HG02885 (cell line): ENCODE measurements around the gene PRKCZ.

Source experiments
- ATAC-seq: cut with Tn5 transposase; IDR thresholded peaks from one replicate; pipeline ENCODE4 v1.9.1; 2021; ENCODE audit warnings: mild to moderate bottlenecking; ENCODE audit not compliant: unreplicated experiment, poor library complexity

The PRKCZ gene

DNA sequence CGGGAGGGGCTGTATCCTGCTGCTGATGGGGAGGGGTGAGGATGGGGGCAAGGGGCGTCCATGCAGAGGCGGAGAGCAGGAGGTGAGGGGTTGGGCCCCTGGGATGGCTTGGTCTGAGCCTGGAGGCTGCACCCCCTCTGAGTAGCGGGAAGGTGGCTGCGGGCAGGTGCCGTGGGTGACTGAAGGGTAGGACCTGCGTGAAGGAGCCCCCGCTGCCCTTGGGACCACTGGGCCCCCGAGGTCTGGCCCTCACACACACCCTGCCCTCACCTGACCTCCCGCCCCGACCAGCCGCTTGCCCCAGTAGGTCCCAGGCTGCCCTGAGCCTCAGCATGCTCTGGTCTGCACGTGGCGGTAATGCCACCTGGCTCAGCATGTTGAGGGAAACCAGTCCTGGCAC, 165.1 kb downstream of the PRKCZ start:
- no peak for ATAC-seq

DNA sequence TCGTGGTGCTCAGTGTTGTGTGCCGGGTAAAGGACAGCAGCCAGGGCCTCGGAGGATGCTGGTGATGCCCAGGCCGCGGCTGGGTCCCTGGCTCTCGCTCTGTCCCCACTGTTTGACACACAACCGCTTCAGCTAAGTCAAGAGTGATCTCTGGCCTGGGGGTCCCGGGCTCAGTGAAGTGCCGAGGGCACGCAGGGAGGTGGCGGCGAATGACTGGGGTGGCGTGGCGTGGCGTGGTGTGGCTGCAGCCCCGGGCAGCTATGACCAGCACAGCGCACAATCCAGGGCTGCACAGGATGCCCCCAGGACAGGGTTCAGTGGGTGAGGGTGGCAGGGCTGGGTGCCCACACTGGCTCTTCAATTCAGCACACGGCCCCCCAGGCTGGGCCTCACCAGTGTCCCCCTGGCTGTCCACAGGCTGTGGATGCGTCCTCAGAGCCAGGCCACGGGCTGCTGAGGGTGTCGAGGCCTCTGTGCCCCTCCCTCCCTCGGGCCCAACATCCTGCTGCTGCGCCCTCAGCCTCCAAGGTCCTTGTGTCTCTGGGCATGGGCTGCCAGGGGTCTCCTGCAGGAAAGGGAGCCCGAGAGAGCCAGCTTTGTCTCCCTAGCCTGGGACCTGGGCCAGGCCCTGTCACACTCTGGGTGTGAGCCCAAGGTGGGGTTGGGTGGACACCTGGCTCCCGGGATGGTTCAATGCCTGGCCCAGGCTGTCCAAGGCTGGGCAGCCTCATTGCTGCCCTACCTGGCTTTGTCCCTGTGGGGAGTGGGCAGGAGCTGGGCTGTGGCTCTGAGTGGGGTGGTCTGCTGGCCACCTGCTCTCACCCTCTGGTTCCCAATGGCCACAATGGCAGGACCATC, 165.9 kb downstream of the PRKCZ start:
- ATAC-seq, result no peak

DNA sequence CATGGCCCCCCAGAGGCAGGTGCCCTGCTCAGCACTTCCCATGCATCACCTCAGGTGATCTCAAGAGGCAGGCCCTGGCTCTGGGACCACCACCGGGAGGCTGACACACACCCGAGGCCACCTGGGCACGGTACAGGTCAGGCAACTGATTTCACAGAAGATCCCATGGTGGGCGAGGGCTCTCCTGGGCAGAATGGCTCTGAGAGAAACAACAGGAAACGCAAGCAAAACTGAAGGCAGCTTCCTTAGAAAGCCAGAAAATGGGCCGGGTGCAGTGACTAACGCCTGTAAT, 166.5 kb downstream of the PRKCZ start:
- ATAC-seq, result no peak

DNA sequence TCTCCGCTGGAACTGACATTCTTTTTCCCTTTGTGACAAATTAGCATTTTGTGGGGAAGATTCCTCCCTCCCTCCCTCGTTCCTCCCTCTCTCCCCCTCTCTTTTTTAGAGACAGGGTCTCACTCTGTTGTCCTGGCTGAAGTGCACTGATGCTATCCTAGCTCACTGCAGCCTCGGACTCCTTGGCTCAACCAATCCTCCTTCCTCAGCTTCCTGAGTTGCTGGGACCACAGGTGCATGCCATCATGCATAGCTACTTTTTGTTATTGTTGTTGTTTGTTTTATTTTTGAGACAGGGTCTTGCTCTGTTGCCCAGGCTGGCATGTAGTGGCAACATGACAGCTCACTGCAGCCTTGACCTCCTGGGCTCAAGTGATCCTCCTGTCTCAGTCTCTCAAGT, 171.1 kb downstream of the PRKCZ start:
- ATAC-seq, result no peak

DNA sequence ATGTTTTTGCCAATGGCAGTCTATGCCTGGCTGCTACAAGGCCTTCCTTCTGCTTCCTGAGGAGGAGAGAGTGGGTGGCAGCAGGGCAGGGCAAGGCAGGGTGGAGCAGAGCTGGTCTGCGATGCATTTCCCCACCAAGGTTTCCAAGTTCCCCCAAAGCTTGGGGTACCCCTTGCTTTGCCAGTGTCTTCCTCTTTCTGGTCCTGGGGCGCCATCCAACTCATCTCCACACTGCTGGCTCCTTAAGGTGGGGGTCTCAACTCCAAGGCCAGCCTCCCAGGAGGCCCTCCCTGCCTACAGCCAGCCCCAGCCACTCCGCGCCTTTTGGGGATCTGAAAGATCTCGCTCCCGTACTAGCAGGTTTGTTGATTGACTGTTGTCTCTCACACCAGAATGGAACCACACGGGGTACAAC, 174.0 kb downstream of the PRKCZ start:
- ATAC-seq, result no peak

DNA sequence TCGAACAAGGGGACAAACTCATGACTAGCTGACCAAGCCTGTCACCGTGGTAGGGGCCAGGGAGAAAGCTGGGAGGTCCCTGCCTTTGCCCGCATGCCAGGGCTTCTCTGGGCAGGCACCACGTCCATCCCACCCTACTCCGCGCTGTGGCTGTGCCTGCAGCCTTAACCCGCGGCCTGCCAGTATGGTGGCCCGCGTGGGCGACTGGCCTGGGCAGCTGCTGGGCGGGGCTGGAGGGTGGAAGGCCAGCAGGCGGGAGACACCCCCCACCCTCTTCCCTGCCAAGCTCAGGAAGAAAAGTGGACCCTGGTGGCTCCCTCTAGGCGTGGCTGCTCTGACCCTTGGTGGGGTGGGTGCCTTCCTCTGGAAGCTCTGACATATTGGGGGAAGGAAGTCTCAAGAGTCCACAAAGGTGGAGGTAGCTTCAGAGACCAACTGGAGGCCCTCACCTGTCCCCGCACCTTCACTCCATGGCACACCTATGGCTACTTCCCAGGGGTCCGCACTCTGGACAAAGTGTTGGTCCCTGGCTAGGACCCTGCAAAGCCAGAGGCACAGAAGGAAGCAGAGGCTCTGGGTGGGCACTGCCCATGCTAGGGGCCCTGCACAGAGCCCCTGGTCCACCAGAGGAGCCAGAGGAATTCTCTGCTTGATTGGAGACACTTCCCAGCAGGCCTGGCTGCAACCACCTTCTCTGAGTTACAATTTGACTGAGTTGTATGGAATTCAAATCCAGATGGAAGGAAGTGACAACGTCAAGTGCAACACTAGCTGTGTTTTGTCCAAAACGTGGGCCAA, 174.6 kb downstream of the PRKCZ start:
- ATAC-seq, result no peak

DNA sequence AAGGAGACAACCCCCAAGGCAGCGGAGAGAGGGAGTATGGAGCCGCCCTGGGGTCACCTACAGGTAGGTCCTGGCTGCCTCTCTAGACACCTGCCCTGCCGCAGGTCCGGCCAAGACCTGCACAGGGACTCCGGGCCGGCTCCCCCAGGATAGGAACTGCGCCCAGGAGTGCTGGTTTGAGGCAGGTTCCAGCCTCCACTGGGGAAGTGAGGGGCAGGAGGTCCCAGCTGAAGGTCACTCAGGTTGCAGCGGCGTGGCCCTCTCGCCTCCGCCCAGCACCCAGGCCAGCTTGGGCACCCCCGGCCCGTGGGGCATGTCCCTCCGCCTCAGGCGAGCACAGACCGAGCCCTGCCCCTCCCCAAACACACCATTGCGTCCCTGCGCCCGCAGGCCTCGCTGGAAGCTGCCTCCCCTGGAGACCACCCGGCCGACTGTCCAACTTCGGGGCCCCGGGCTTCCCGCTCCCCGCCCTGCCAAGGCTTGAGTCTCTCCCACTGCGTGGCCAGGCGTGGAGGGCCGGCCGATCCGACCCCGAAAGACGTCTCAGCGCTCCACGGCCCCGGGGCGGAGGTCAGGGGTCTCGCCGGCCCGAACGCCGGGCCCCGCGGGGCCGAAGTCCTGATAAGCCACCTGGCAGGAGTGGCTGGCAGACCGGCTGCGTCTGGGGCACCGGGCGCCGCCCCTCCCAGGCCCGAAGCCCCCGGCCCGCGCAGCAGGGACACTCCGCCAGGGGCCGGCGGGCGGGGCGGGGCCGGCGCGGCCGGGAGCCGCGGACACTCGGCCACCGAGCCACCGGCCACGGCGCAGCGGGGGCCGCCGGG, 176.5 kb downstream of the PRKCZ start:
- ATAC-seq, result no peak

DNA sequence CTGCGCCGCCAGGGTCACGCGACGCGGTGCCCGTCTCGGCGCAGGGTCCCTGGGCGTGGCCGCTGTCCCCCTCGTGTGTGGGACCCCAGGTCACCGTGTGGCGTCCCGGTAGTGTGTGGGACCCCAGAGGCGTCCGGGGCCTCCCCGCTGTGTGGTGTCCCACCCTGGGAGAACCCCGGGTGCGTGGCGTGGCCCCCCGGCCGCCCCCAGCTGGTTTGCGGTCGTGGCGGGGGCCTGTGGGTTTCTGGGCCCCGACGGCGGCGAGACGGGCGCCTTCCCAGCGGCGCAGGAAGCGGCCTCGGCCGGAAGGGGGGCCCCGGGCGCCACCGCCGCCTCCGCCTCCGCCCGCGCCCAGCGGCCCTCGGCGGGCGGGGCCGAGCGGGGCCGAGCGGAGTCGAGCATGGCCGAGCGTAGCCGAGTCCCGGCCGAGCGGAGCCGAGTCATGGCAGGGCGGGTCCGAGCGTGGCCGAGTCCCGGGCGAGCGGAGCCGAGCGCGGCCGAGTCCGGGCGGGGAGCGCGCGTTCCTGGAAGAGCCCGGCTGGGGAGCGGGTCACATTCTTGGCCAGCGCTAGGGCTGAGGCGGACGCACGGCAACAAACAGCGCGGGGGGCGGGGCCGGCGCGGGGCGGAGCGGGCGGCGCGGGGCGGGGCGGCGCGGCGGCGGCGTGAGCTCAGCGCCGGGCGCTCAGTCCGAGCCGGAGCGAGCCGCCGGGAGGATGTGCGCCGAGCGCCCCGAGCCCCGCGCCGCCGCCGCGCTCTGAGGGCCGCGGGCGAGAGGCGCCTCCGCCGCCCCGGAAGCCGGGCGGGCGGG, 177.3 kb downstream of the PRKCZ start:
- ATAC-seq, result peak; percentile 87

DNA sequence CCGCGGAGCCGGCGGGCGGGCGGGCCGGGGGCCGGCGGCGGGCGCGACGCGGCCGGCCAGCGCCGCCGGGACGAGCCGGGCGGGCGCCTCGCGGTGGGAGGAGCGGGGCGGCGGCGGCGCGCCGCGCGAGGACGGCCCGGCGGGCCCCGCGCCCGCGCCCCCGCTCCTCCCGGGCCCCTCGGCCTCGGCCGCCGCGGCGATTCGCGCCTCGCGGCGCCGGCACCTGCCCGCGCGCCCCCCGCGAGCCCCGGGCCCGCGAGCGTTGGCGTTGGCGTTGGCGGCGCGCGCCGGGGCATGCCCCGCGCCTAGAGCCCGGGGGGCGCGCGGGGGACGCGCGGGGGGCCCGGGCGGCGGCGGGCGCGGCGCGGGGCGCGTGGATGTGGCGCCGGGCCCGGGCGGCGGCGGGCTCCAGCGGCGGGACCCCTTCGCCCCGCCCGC, 178.0 kb downstream of the PRKCZ start, which contains the start of gene SKI:
TSS of gene SKI (plus strand) at position 163 of the 438 bp plus-strand sequence. CDS start 448 bp downstream, outside the sequence.
- ATAC-seq, result no peak

DNA sequence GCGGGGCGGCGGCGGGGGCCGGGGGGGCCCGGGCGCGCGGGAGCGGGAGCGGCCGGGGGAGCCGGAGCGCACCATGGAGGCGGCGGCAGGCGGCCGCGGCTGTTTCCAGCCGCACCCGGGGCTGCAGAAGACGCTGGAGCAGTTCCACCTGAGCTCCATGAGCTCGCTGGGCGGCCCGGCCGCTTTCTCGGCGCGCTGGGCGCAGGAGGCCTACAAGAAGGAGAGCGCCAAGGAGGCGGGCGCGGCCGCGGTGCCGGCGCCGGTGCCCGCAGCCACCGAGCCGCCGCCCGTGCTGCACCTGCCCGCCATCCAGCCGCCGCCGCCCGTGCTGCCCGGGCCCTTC, 178.5 kb downstream of the PRKCZ start:
- ATAC-seq, result no peak

DNA sequence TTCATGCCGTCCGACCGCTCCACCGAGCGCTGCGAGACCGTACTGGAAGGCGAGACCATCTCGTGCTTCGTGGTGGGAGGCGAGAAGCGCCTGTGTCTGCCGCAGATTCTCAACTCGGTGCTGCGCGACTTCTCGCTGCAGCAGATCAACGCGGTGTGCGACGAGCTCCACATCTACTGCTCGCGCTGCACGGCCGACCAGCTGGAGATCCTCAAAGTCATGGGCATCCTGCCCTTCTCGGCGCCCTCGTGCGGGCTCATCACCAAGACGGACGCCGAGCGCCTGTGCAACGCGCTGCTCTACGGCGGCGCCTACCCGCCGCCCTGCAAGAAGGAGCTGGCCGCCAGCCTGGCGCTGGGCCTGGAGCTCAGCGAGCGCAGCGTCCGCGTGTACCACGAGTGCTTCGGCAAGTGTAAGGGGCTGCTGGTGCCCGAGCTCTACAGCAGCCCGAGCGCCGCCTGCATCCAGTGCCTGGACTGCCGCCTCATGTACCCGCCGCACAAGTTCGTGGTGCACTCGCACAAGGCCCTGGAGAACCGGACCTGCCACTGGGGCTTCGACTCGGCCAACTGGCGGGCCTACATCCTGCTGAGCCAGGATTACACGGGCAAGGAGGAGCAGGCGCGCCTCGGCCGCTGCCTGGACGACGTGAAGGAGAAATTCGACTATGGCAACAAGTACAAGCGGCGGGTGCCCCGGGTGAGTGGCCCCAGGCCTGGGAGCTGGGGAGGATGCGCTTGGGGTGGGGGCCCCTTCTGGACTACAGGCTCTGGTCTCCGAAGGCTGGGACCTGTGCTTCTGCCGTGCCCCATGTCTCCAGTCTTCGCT, 179.0 kb downstream of the PRKCZ start:
- no peak for ATAC-seq

DNA sequence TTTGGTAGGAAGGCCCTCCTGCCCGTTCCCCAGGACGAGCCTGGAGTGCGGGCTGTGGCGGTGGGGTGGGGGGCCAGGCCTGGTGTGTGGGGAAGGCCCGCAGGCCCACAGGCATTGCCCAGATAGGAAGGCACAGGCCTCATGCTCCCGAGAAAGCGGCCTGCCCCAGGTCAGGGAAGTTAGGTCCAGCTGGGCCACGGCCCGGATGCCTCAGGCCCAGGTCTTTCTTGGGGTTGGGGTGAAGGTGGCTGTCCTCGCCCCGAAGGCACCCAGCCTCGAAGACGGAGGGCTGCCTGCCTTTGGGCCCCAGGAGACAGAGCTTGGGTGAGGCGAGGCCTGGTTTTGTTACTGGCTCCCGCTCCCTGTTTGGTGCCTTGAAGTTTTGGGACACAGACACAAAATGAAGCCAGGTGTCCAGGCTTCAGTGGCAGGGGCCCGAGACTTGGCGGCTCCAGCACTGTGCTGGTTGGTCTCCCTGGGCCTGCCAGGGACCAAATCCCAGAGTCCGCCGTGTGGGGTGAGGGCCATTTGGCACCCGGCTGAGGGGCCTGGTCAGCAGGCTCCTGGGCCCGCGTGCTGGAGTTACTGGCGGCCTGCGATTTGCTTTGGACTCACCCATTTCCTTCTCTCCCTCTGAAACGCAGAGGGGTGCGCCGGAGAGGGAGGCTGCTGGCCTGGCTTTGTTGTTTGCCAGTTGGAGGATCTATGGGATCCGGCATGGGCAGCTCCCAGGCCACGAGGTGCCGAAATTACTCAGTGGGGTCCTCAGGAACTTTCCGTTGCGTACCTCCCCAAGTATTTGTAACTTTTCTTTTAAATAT, 179.9 kb downstream of the PRKCZ start:
- ATAC-seq, result no peak

DNA sequence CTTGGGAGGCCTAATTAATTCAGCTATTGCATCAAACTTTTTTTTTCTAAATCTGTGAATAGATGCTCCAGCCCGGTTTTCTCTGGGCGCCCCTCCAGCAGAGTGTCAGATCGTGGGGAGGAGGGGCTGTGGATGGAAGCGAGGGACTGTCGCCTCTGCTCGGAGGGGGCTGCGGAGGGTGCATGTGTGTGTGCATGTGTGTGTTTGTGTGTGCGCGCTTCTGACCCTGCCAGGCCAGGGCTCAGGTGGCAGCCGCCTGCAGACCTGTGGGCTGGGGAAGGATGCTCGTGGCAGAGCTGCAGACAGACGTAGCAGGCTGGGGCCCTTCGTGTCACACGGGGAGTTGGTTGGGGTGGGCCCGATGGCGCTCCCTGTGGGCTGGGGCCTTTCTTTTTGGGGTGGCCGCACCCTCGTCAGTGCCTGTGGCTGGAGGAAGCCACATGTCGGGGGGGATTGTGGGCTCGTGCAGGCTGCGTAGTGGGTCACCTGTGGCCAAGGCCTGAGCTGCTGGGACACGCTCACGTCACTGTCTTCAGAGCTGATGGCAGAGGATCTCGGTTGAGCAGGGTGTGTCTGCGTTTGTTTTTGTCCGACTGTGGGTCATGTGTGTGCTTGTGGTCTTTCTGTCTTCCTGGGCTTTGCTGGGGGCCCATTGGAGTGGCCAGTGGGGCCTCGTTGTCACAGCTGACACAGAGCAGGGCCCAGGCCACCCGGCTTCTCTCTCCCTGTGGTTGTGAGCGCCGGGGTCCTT, 180.7 kb downstream of the PRKCZ start:
- no peak for ATAC-seq

DNA sequence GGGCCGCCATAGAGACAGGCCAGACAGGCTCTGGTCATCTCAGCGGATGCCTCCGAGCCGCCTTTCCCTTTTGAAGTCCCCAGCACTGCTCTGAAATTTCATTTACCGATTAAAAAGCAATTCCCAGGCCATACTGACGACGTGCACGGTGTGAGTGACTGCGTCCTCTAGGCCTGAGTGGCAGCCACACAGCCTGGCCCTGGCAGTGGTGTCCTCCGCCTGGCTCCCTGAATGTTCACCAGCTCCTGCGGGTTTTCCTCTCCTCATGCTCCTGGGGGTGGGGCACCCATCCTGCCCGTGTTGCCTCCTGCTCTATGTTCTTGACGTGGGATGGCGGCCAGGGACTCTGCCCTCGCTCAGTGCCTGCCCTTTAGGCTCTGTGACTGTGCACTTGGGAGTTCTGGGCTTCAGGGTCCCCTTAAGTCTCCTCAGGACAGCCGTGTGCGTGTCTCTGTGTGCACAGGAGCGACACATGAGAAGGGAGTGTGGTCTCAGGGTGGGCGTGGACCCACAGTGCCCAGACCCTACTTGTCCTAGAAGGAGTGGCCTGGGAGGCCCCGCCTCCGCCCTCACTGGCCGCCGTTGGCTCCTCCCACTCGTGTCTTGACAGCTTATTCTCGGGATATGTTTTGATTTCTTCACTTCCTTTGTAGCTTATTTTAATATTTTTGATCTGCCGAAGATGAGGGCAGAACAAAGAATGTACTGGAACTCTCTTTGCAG, 181.5 kb downstream of the PRKCZ start:
- no peak for ATAC-seq

DNA sequence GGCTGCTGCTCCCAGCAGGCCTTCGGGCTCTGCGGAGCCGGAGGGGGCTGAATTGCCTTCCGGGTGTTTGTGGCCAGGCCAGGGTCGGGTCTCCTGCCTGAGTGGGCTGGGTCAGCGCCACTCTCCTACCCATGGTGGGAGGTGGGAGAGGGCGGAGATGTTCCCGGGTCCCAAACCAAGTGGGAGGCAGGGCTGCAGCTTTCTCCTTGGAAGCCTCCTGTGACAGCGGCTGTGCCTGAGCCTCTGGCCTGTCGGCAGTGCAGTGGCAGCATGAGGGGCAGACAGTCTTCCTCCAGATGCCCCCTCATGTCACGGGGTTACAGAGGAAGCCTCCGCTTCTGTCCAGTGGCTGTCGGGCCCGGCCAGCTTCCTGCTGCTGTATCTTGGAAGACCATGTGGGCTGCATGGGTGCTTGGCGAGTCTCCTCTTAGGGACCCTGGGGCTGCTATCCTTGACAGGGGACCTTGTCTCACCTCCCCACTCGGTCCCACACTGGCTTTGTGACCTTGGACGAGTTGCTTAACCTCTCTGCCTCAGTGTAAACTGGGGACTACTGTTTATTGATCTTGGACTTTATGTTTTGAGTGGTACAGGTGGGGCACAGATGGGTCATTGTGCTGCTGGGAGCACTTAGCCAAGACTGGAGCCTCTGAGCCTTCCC, 182.2 kb downstream of the PRKCZ start:
- ATAC-seq, result no peak

DNA sequence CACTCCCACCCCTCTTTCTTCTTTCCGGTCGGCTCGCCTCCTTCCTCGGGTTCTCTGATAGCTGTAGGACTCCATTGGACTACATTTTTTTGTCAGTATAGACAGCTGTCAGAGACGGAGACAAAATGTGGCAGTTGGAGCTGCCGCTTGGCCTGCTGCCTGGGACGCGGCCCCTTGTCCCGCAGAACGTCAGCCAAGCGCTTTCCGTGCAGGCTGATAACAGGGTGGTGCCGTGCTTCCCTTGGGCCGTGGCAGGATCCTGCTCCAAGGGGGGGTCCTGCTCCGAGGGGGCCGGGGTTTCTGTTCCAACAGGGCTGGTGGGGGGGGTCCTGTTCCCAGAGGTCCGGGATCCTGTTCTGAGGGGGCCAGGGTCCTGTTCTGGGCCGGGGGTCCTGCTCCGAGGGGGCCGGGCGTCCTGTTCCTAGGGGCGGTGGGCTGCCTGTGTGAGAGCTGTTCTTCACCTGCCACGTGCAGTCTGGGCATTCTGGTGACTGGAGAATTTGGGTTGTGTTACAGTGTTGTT, 182.8 kb downstream of the PRKCZ start:
- no peak for ATAC-seq
